Endothelial cell of umbilical vein (primary cell): ENCODE data around the gene CNKSR2. TPM values are rescaled to one million over a fixed set of nuclear protein-coding genes. Genes with fewer than 3 reads are reported as not detected.

Experiments used
- BruUV-seq: library from RNA; stranded (reverse); fragments of 400-500 nt; replicated peaks from 2 replicates; lab custom pipeline; 2021; lab: Mats Ljungman, UMichigan
- CTCF ChIA-PET: fragments of 300-600, 350-600 bp; sonication (Branson Sonifier 250); formaldehyde crosslinking; loops from one replicate; lab custom pipeline; 2021; ENCODE audit warnings: antibody characterized with exemption, inconsistent platforms; lab: Charles Lee
- POLR2A ChIA-PET: fragments of 300-600, 350-600 bp; sonication (Branson Sonifier 250); formaldehyde crosslinking; loops from one replicate; lab custom pipeline; 2021; ENCODE audit warnings: antibody characterized with exemption, inconsistent platforms; lab: Charles Lee
- DNase-seq: peaks from one replicate; pipeline ENCODE4 v3.0.0-alpha.2; 2011; ENCODE audit warnings: low read depth, low spot score
- FAIRE-seq: peaks from 2 replicates; lab custom pipeline; 2011; peaks lifted over from hg19 to GRCh38; lab: Jason Lieb, UNC
- H2AFZ ChIP-seq: 2 replicates; pipeline ENCODE4 v1.6.0; 2012; ENCODE audit warnings: low read depth, low read length, control low read depth, inconsistent platforms
- H3K27ac ChIP-seq: 2 replicates; pipeline ENCODE4 v1.5.1; 2011; ENCODE audit warnings: low read depth, mild to moderate bottlenecking, control low read depth, low read length, moderate library complexity; ENCODE audit not compliant: insufficient read depth
- H3K27me3 ChIP-seq, 2 experiments: 2 replicates each; pipeline versions ENCODE4 v1.6.0 to v1.6.1; 2011; ENCODE audit warnings: low read length in 2 of 2, mixed read lengths in 1 of 2; ENCODE audit not compliant: control insufficient read depth in 2 of 2, insufficient read depth in 2 of 2
- H3K36me3 ChIP-seq, 2 experiments: 2 replicates in 1 of 2; 3 replicates in 1 of 2; pipeline ENCODE4 v1.5.1; 2011; ENCODE audit warnings: low read length in 2 of 2, mild to moderate bottlenecking in 1 of 2, moderate library complexity in 1 of 2; ENCODE audit not compliant: control insufficient read depth in 2 of 2, insufficient read depth in 2 of 2; ENCODE audit errors: extremely low read depth in 1 of 2
- H3K4me1 ChIP-seq: 3 replicates; pipeline ENCODE4 v1.5.1; 2011; ENCODE audit warnings: mild to moderate bottlenecking, low read length; ENCODE audit not compliant: control insufficient read depth, insufficient read depth; ENCODE audit errors: extremely low read depth
- H3K4me2 ChIP-seq: 2 replicates; pipeline ENCODE4 v1.6.1; 2011; ENCODE audit warnings: low read length, control low read depth, mixed read lengths; ENCODE audit not compliant: insufficient read depth
- H3K4me3 ChIP-seq, 3 experiments: fragments of 200-600 bp in 1 of 3; sonication (generic), shearing (Covaris generic) in 1 of 3; replicated peaks in 1 of 3; 2 replicates each; pipeline ENCODE4 v1.5.1; 2011 to 2016; ENCODE audit warnings: control low read depth in 3 of 3, low read length in 3 of 3, mild to moderate bottlenecking in 2 of 3, inconsistent platforms in 1 of 3, low read depth in 1 of 3, moderate library complexity in 1 of 3; ENCODE audit not compliant: insufficient read depth in 1 of 3
- H3K79me2 ChIP-seq: 2 replicates; pipeline ENCODE4 v1.6.0; 2012; ENCODE audit warnings: low read length, inconsistent platforms; ENCODE audit not compliant: control insufficient read depth, insufficient read depth
- H3K9ac ChIP-seq: replicated peaks from 2 replicates; pipeline ENCODE3; 2011; ENCODE audit warnings: low read length, control low read depth; ENCODE audit not compliant: insufficient read depth; ENCODE audit errors: extremely low read depth
- H3K9me1 ChIP-seq: replicated peaks from 3 replicates; pipeline ENCODE4 v1.6.0; 2011; ENCODE audit warnings: mild to moderate bottlenecking, low read length; ENCODE audit not compliant: control insufficient read depth, insufficient read depth; ENCODE audit errors: extremely low read depth
- H3K9me3 ChIP-seq: replicated peaks from 2 replicates; pipeline ENCODE4 v1.5.1; 2012; ENCODE audit warnings: low read length, inconsistent platforms; ENCODE audit not compliant: control insufficient read depth, insufficient read depth
- H4K20me1 ChIP-seq: replicated peaks from 2 replicates; pipeline ENCODE3; 2011; ENCODE audit warnings: mild to moderate bottlenecking, low read length; ENCODE audit not compliant: control insufficient read depth, insufficient read depth; ENCODE audit errors: extremely low read depth
- EZH2 ChIP-seq: IDR thresholded peaks from 2 replicates; pipeline ENCODE4 v1.6.1; 2012; ENCODE audit warnings: borderline replicate concordance, low read depth, mild to moderate bottlenecking, moderate library complexity, low read length, inconsistent platforms; ENCODE audit not compliant: severe bottlenecking
- FOS ChIP-seq: IDR thresholded peaks from 2 replicates; pipeline ENCODE4 v1.6.1; 2011; ENCODE audit warnings: mild to moderate bottlenecking, low read length, moderate library complexity, borderline replicate concordance; ENCODE audit not compliant: insufficient read depth
- GATA2 ChIP-seq: IDR thresholded peaks from 2 replicates; pipeline ENCODE4 v1.7.0; 2011; ENCODE audit warnings: low read depth, mild to moderate bottlenecking, moderate library complexity, mixed read lengths, low read length; ENCODE audit not compliant: insufficient read length, insufficient read depth
- JUN ChIP-seq: IDR thresholded peaks from 2 replicates; pipeline ENCODE4 v1.6.1; 2011; ENCODE audit warnings: borderline replicate concordance, low read depth; ENCODE audit not compliant: insufficient read length, insufficient read depth
- MYC ChIP-seq: IDR thresholded peaks from one replicate; pipeline ENCODE4 v1.6.1; 2011; ENCODE audit warnings: mild to moderate bottlenecking, low read depth, low read length
- POLR2A ChIP-seq: IDR thresholded peaks from 2 replicates; pipeline ENCODE4 v1.6.1; 2012; ENCODE audit warnings: low read depth, mild to moderate bottlenecking, control low read depth, low read length
- POLR2AphosphoS5 ChIP-seq: IDR thresholded peaks from 2 replicates; pipeline ENCODE4 v1.6.1; 2012; ENCODE audit warnings: low read depth, mild to moderate bottlenecking, control low read depth, low read length, moderate library complexity; ENCODE audit not compliant: insufficient read depth
- dilution Hi-C: fragments of 300-500 bp; cut with MboI; formaldehyde crosslinking; loops from one replicate; pipeline ENCODE4 v1.15.0; 2019; ENCODE audit warnings: low sequenced_read_pairs; ENCODE audit not compliant: extremely low pct_ligation_motif_present
- intact Hi-C: fragments of 100-400 bp; cut with micrococcal nuclease; formaldehyde crosslinking; loops from one replicate; pipeline ENCODE4 v1.10.0; 2022
- polyA plus RNA-seq, 4 experiments: library from polyadenylated mRNA; depleted of rRNA in 3 of 4; stranded (reverse) in 3 of 4; unstranded in 1 of 4; fragments of >200 nt; gene quantifications; 2 replicates each; pipeline versions ENCODE4 v1.2.1 to v1.2.3, GENCODE V29; 2011 to 2012; ENCODE audit warnings: missing spikeins in 1 of 4
- total RNA-seq: library from RNA; stranded (reverse); gene quantifications from 2 replicates; pipeline ENCODE4 v1.2.3, GENCODE V29; 2021
- TF ChIP-seq, protein P1 (sequence below): IDR thresholded peaks from 2 replicates; pipeline ENCODE4 v1.6.1; 2011; ENCODE audit not compliant: insufficient read depth, insufficient read length
- TF ChIP-seq, protein P2 (sequence below), 2 donors: IDR thresholded peaks; 1 replicate in 1 of 2; 2 replicates in 1 of 2; pipeline ENCODE4 v1.5.1; 2011; ENCODE audit warnings: low read length in 2 of 2, mild to moderate bottlenecking in 2 of 2, moderate library complexity in 2 of 2, control low read depth in 1 of 2, inconsistent platforms in 1 of 2, low read depth in 1 of 2; ENCODE audit not compliant: insufficient read depth in 1 of 2; ENCODE audit errors: extremely low read depth in 1 of 2

CNKSR2 gene
- total and polyA plus RNA-seq, 2 donors (not counting 3 experiments of a cell fraction or from before 2014, with no cell fraction given): 0.13 TPM; not detected in 1

GRCh38 chrX:21369613-21370012 lies 4.6 kb upstream of the CNKSR2 start:
- Histone ChIP-seq H2AFZ (no peak overlapping the region), H3K4me3 (no peak overlapping the region), H3K9me3 (no peaks in the 10 kb centered on the region), H3K9ac (no peak overlapping the region), H4K20me1 (no peaks in the 10 kb centered on the region), H3K27ac (no peak overlapping the region), H3K4me2 (no peak overlapping the region), H3K27me3 (peaks cover 0 to 9% of the 10 kb centered on the region in 2 experiments), H3K79me2 (no peaks in the 10 kb centered on the region), H3K4me1 (peaks cover under 1% of the 10 kb centered on the region), H3K9me1 (no peaks in the 10 kb centered on the region), H3K36me3 (no peaks in the 10 kb centered on the region)
- no peak for FAIRE-seq
- ChIA-PET POLR2A (no interaction called here), CTCF (no interaction called here)
- intact Hi-C loops: loop anchor here (10.0 kb wide), 1 partner anchor 605 kb away; no protein-coding TSS in a partner anchor
- no peak for DNase-seq
- no TSS peak for BruUV-seq
- TF ChIP-seq EZH2 (no peak), POLR2AphosphoS5 (no peak), FOS (no peak), GATA2 (no peak), JUN (no peak), MYC (no peak), POLR2A (no peak)
- TF ChIP-seq, protein P1, sequence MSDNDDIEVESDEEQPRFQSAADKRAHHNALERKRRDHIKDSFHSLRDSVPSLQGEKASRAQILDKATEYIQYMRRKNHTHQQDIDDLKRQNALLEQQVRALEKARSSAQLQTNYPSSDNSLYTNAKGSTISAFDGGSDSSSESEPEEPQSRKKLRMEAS: no peak
- TF ChIP-seq, protein P2, sequence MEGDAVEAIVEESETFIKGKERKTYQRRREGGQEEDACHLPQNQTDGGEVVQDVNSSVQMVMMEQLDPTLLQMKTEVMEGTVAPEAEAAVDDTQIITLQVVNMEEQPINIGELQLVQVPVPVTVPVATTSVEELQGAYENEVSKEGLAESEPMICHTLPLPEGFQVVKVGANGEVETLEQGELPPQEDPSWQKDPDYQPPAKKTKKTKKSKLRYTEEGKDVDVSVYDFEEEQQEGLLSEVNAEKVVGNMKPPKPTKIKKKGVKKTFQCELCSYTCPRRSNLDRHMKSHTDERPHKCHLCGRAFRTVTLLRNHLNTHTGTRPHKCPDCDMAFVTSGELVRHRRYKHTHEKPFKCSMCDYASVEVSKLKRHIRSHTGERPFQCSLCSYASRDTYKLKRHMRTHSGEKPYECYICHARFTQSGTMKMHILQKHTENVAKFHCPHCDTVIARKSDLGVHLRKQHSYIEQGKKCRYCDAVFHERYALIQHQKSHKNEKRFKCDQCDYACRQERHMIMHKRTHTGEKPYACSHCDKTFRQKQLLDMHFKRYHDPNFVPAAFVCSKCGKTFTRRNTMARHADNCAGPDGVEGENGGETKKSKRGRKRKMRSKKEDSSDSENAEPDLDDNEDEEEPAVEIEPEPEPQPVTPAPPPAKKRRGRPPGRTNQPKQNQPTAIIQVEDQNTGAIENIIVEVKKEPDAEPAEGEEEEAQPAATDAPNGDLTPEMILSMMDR (IDR thresholded peaks at IDR 0.05; ENCODE audit: extremely low read depth in 1 of 2, insufficient read depth in 1 of 2, low read depth in 1 of 2, low read length in 2 of 2): no peak
- dilution Hi-C loops: no loop called here
